Measurements from ENCODE around the gene LRMDA.

The LRMDA gene

DNA sequence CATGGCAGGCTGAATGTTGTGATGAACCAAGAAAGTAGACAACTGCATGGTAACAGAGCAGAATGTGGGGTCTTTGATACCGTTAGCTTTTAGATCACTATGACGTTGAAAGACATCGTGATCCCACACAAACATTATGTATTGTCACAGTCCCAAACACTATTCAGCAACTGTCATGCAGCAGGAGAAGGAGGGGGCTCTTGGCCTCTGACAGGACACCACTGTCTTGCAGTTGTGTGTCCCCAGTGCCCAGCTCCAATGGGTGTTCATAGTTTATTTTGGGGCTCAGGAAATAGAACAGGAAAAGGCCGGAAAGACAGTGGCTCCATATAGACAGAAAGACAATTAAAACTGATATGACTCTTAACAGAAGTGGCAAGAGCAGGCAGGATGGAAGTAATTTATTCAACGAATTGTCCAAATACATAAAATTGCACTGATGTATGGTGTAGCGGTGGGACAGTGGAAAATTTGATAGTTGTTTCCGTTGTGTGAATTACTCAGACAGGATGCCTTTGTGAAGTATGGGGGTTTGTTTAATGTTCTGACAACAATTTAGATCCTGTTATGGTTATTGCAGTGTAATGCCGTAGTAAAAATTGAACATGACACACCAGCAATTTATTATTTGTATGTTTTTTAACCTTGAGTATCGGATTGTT, 292.0 kb downstream of the LRMDA start:
- TF ChIP-seq ZNF274 (IDR thresholded peaks at IDR 0.05; ENCODE audit: low read depth, low read length) = no peak
- H3K4me3 ChIP-seq (ENCODE audit: low read length) = no peak overlapping the region

DNA sequence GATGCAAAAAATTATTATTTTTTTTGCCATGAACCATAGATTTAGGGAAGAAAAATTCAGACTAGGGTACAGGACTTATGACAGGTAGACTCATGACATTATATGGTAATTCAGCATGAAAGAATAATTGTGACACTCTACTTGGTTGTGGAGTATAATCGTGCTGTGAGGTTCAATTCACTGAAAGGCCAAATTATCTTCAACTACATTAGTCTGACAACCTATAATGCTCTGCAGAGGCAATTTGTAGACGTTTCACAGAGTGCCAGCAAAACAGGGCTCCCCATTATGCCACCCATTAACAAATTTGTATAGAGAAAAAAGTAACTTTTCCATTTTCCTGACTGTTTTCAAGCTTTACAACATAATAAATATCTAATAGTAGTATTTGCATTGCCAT, 292.6 kb downstream of the LRMDA start:
- no peak for TF ChIP-seq ZNF274 (IDR thresholded peaks at IDR 0.05; ENCODE audit: low read depth, low read length)
- no peak overlapping the region for H3K4me3 ChIP-seq (ENCODE audit: low read length)

DNA sequence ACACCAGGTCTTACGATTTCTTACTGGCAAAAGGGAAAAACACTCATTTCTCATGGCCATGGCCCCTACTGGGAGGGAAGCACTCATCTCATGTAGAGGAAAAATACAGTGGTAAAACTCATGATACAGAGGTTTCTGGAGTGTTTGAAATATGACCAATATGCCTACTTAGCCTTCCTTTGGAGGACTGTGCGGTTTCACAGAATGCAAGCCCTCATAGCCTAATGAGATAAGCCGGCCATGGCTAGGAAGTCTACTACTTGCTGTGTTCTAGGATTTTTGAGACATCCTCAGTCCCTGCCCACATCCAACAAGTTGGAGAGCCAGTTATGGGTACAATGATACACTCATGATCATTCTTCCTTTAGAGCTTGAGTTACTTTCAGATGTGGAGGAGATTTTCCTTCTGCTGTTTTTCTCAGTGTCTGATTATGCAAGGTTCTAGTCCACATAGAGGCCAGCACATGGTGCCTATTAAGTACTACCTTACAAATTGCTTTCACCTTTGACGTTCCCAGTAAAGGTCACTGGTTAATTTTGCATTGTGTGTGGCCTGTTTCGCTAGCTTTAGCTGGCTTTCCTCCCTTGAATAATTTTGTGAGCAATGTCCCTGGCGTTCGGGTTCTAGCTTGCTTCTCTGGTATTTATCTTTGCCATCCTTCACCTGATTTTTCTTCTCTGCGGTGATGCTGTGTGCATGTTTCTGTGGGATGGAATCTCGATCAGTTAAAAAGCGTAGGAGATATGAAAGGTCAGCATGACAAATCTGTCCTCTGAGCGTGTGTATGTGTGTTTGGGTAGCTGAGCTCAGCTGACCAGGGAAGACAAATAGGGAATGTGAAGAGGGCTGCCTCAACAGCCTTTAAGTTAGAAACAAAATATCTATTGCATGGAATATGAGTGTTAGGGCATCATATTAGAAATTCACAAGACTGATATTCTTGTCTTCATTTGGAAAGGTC, 295.4 kb downstream of the LRMDA start:
- no peak overlapping the region for H3K4me3 ChIP-seq (ENCODE audit: low read length)
- no peak for TF ChIP-seq ZNF274 (IDR thresholded peaks at IDR 0.05; ENCODE audit: low read depth, low read length)

DNA sequence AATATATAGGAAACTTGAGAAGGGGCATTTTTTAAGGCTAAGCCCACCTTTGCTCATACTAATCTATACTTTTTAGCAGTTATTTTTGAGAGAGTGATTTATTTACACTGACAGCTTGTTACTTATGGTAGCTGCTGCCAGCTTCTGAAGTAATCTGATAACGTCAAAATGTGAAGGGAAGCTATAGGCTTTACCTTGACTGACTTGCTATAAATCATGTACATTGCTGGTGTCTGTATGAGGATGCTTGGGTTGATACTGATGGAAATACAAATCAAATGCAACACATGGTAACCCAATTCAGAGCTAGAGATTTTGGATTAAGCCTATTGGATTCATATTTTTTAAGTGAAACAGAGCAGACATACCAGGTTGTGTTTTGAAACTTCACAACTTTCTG, 299.4 kb downstream of the LRMDA start:
- H3K4me3 ChIP-seq (ENCODE audit: low read length) = no peak overlapping the region
- TF ChIP-seq ZNF274 (IDR thresholded peaks at IDR 0.05; ENCODE audit: low read depth, low read length) = no peak

DNA sequence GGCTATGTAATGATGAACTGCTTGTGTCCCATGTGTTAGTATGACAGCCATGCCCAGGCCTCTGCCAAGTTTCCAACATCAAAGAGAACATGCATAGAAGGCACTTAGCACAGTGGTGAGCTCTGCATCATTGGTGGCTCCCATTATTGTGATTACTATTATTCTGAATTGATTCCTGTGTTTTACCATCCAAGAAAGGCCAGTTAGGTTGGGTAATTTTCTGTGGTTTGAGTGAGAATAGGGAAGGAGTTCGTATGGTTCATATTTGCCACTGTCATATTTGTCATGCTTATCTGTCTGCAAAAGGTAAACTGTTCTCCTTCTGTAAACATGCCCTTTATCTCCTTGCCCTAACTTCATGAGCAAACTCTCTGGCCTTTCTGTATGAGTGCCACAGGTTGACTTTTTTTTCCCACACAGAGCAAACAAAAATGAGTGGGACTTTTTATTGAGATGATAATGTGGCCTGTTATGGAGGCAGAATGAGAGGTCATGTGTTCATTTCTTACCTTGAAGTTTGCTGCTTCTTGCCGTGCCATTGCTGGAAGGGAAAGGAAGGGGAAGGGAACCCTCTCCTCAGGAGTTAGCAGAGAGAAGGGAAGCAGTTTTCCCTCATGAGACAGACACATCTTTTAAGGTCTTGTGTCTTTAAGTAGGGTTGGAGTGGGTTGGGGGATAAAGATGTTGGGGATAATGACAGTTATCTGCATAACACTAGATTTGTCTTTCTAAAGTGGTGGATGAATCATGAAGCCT, 301.9 kb downstream of the LRMDA start:
- H3K4me3 ChIP-seq (ENCODE audit: low read length) = no peak overlapping the region
- TF ChIP-seq ZNF274 (IDR thresholded peaks at IDR 0.05; ENCODE audit: low read depth, low read length) = no peak

DNA sequence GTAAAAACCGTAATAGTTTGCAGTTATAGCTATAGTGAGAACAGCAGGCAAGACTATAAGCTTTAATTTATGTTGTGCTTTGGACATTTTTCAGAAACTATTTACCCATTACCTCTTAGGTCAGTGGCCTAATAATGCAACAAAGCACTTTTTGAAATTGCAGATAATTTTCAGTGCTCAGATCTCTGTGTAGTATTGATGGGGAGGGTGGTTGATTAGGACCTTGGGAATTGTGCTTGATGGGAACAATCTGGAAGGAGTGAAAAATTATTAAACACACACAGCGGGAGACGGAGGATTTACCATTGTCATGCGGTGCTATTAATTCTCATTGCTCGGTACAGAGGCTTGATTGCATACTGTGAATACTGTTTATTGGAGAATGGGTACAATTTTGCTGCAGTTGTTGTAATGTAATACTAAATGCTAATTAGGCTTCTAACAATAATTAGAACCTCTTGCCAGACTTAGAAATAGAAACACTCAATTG, 304.8 kb downstream of the LRMDA start:
- H3K4me3 ChIP-seq (ENCODE audit: low read length) = no peak overlapping the region
- no peak for TF ChIP-seq ZNF274 (IDR thresholded peaks at IDR 0.05; ENCODE audit: low read depth, low read length)

DNA sequence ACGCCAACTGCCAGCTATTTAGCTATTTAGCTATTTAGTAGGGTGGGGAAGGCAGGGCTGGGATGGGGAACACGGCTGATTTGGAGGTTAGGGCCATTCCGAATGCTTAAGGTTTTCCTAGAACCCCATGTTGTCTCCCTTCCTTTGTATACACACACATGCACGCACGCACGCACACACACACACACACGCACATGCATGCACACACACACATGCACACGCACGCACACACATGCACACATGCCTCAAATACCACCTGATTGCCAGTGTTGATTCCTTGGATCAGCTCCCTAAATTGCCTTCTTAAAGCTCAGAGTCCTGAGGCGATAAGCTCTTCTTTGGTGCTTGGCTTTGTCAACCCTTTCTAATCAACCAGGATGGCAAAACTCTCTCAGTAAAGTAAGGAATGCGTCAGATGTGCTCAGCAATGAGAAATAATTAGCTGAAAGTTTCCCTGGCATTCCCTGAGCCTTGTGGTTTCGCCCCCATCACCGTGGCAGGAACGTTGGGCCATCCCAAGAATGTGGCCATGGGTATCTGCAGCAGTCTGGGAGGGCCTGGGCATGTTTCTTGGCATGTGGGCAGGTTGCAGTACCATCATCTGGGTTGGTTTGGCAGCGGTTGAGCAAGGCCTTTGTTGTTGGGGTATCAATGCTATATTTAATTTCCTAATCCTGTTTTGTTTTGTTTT, 305.6 kb downstream of the LRMDA start:
- H3K4me3 ChIP-seq (ENCODE audit: low read length) = no peak overlapping the region
- no peak for TF ChIP-seq ZNF274 (IDR thresholded peaks at IDR 0.05; ENCODE audit: low read depth, low read length)

DNA sequence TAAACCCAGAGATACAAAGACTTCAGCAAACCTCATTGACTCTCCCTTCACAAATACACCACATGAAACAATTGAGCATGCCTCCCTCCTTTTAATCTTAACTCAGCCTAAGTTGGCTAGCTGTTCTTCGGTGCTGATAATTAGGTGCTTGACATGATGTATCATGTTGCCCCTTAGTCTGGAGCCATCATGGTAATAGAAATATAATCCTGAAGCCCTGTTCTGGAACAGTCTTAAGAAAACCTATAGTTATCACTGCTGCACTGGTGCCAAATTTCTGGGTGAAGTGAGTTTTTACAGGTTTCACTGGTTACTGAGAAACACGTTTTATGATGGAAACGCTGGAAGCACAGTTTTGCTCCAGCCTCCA, 306.1 kb downstream of the LRMDA start:
- no peak for TF ChIP-seq ZNF274 (IDR thresholded peaks at IDR 0.05; ENCODE audit: low read depth, low read length)
- no peak overlapping the region for H3K4me3 ChIP-seq (ENCODE audit: low read length)

DNA sequence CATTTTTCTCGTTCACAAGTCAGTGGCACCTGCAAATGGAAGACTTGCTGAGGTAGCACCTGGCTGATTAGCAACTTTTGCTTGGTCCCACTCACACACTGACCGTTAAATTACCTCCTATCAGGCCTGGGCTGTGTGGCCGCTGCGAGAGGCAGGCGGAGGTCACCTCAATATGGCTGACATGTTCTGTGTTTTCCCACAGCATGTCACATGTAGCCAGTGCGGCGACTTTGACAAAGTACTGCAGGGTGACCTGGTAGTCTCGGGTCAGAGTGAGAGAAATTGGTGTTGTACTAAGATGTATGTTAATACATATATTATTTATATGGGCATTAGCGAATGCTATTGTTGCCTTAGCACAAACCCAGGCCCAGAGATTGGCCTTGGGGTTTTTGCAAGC, 307.5 kb downstream of the LRMDA start:
- TF ChIP-seq ZNF274 (IDR thresholded peaks at IDR 0.05; ENCODE audit: low read depth, low read length) = no peak
- no peak overlapping the region for H3K4me3 ChIP-seq (ENCODE audit: low read length)

DNA sequence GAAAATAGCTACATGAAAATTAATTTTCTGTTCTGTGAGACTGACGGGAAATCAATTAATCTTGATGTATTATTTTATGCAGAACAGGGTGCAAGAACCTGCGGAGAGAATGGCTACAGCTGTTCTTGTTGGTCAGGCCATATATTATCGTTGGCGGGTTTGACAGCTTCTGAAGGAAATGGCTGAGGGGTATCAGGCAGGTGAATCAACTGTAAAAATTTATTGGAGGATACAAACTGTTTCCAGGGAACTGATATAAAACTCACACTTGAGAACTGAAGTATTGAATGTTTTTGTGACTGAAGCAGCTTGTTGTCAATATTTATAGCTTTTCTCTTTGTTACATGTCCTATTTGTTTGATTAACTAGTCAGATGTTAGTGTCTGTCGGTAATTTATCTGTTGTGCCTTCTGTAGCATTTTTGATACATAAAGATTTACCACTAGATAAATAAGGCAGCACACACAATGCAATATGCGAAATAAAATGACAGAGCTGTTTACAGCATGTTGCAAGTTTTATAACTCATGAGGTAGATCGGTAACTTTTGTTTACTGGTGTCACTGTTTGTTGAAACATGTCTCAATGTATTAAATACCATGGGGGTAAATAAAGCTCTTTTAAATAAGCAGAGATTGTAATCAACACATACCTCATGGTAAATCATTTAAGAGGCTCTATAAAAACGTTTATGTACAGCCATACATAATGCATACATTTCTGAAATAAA, 308.2 kb downstream of the LRMDA start:
- H3K4me3 ChIP-seq (ENCODE audit: low read length) = no peak overlapping the region
- no peak for TF ChIP-seq ZNF274 (IDR thresholded peaks at IDR 0.05; ENCODE audit: low read depth, low read length)

DNA sequence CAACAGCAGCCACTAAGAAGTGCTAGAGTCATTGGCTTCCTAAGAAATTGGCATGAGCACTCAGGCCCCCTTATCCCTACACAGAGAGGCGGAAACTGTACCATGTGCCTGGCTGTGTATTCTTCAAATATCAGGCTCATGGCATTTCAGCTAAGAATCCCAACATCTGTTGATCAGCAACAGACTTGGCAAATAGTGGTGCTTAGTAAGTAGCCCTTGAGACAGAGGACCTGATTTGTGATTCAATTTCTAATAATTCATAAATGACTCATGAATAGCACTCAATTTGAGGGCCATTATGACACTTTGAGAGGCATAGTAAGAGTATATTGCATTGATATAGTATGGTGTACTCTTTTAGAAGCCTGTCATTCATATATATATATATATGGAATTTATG, 309.1 kb downstream of the LRMDA start:
- H3K4me3 ChIP-seq (ENCODE audit: low read length) = no peak overlapping the region

DNA sequence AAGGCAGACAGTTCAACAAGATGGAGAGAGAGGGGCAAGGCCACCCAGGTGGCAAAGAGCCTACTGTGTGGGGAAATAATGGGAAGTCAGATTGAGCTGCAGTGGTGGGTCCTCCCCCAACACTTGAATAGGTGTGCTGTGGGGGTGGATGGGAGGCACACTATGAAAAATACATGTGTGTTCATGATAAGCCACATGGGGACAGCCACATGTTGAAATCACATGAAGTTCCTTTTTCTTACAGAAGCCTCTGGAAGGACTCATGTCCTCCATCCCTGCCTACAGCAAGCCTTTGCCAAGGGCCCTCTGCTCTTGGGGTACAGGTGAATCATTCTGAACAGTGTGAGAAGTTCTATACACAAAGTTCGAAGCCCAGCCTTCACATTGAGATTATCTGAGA, 310.9 kb downstream of the LRMDA start:
- TF ChIP-seq ZNF274 (IDR thresholded peaks at IDR 0.05; ENCODE audit: low read depth, low read length) = no peak
- no peak overlapping the region for H3K4me3 ChIP-seq (ENCODE audit: low read length)

More for the DNA sequence above, 309.1 kb downstream of the LRMDA start:
- TF ChIP-seq ZNF274 (IDR thresholded peaks at IDR 0.05; ENCODE audit: low read depth, low read length) = no peak

DNA sequence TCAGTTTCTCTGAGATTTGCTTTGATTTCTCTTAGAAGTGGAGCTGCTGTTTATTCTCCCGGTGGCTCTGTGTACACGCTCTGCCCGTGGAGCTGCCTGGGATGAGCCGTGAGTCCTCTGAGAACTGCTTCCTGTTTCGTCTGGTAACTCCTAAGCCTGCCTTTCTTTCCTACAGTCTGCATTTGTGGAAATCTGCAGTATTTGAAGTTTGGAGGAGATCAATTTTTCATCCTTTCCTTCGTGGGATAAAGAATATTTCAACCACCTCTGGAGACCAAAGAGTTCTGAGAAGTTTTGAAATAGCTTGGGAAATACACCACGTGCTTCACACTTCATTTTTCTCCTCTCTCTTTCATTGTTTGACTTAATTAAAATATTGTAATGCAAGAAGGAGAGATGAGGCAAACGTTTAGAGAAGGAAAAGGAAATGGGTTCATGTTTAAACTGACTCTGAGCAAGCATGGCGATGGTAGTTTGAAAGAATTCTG, 311.9 kb downstream of the LRMDA start:
- no peak for TF ChIP-seq ZNF274 (IDR thresholded peaks at IDR 0.05; ENCODE audit: low read depth, low read length)
- no peak overlapping the region for H3K4me3 ChIP-seq (ENCODE audit: low read length)

Measured in GM08714 (cell line).